ENCODE data around the gene LZTS2. TPM values are rescaled to one million over a fixed set of nuclear protein-coding genes. Genes with fewer than 3 reads are reported as not detected.
A peak's percentile ranks its signal among the peaks of the same experiment; 100 is the strongest.
"Not testable (repeated sequence)": the region's sequence is repeated elsewhere in the genome, so short reads cannot be mapped to it uniquely, and the experiment has no call there.

LZTS2 gene
- total RNA-seq, 2 donors from 2014 or later = 15.0 to 24.8 TPM

GRCh38 chr10:101021692-101022251, 22.2 kb downstream of the LZTS2 start:
- H3K4me1 Mint-ChIP-seq = no peaks in the 10 kb centered on the region
- H3K4me3 Mint-ChIP-seq = no peak overlapping the region
- H3K9me3 Mint-ChIP-seq = no peaks in the 10 kb centered on the region
- ATAC-seq (replicated peaks) = no peak
- H3K27me3 Mint-ChIP-seq = peaks cover 22% of the 10 kb centered on the region
- peak overlapping the region; percentile 73 for H3K27ac Mint-ChIP-seq
- no peaks in the 10 kb centered on the region for H3K36me3 Mint-ChIP-seq (ENCODE audit: low read depth)

- Mint-ChIP-seq H3K27me3 (peaks cover 13% of the 10 kb centered on the region), H3K36me3 (ENCODE audit: low read depth) (no peaks in the 10 kb centered on the region), H3K9me3 (no peaks in the 10 kb centered on the region), H3K4me1 (no peaks in the 10 kb centered on the region), H3K27ac (no peak overlapping the region), H3K4me3 (no peak overlapping the region)
- no peak for ATAC-seq (replicated peaks)
Measured at GRCh38 chr10:101022967-101023705, 23.5 kb downstream of the LZTS2 start.

GRCh38 chr10:101027106-101027720, 27.6 kb downstream of the LZTS2 start:
- no peak for ATAC-seq (replicated peaks)
- Mint-ChIP-seq H3K27me3 (no peaks in the 10 kb centered on the region), H3K4me3 (no peak overlapping the region), H3K27ac (no peak overlapping the region), H3K36me3 (ENCODE audit: low read depth) (peaks cover 10% of the 10 kb centered on the region), H3K4me1 (no peaks in the 10 kb centered on the region), H3K9me3 (no peaks in the 10 kb centered on the region)

GRCh38 chr10:101028446-101029337, 29.1 kb downstream of the LZTS2 start:
- no peak for ATAC-seq (replicated peaks)
- Mint-ChIP-seq H3K9me3 (no peaks in the 10 kb centered on the region), H3K4me3 (no peak overlapping the region), H3K27ac (no peak overlapping the region), H3K36me3 (ENCODE audit: low read depth) (peaks cover 23% of the 10 kb centered on the region), H3K4me1 (peaks cover 12% of the 10 kb centered on the region), H3K27me3 (no peaks in the 10 kb centered on the region)

- H3K4me1 Mint-ChIP-seq = peaks cover 13% of the 10 kb centered on the region
- no peak for ATAC-seq (replicated peaks)
- H3K36me3 Mint-ChIP-seq (ENCODE audit: low read depth) = peaks cover 30% of the 10 kb centered on the region
- H3K4me3 Mint-ChIP-seq = no peak overlapping the region
- H3K27ac Mint-ChIP-seq = no peak overlapping the region
- no peaks in the 10 kb centered on the region for H3K27me3 Mint-ChIP-seq
- H3K9me3 Mint-ChIP-seq = no peaks in the 10 kb centered on the region
Measured at GRCh38 chr10:101029520-101030295, 30.1 kb downstream of the LZTS2 start.

- peaks cover 39% of the 10 kb centered on the region for H3K36me3 Mint-ChIP-seq (ENCODE audit: low read depth)
- H3K4me1 Mint-ChIP-seq = peaks cover 13% of the 10 kb centered on the region
- H3K27me3 Mint-ChIP-seq = no peaks in the 10 kb centered on the region
- H3K4me3 Mint-ChIP-seq = peak overlapping the region; percentile 94
- no peak for ATAC-seq (replicated peaks)
- H3K27ac Mint-ChIP-seq = peak overlapping the region; percentile 94
- no peaks in the 10 kb centered on the region for H3K9me3 Mint-ChIP-seq
Measured at GRCh38 chr10:101030496-101031127, 31.0 kb downstream of the LZTS2 start.

- ATAC-seq (replicated peaks) = peak; percentile 78
- peaks cover 46% of the 10 kb centered on the region for H3K36me3 Mint-ChIP-seq (ENCODE audit: low read depth)
- peaks cover 13% of the 10 kb centered on the region for H3K4me1 Mint-ChIP-seq
- H3K27ac Mint-ChIP-seq = peak within 1 kb of the TSS; percentile 94
- no peaks in the 10 kb centered on the region for H3K27me3 Mint-ChIP-seq
- H3K9me3 Mint-ChIP-seq = no peaks in the 10 kb centered on the region
- peak within 1 kb of the TSS; percentile 94 for H3K4me3 Mint-ChIP-seq
Measured at GRCh38 chr10:101031128-101031795, 31.7 kb downstream of the LZTS2 start, which contains the start of the genes PDZD7 and SFXN3. Gene PDZD7, minus strand, starts transcription at chr10:101031129. Its CDS starts 910 bp downstream, at chr10:101030219. Gene SFXN3, plus strand, starts transcription at chr10:101031234. Its CDS starts 3,461 bp downstream, at chr10:101034695.

- ATAC-seq (replicated peaks) = peak; percentile 57
- peak overlapping the region; percentile 94 for H3K4me3 Mint-ChIP-seq
Measured at GRCh38 chr10:101031796-101032636, 32.4 kb downstream of the LZTS2 start.

GRCh38 chr10:101032637-101033224, 33.1 kb downstream of the LZTS2 start:
- H3K9me3 Mint-ChIP-seq = no peaks in the 10 kb centered on the region
- H3K4me1 Mint-ChIP-seq = peaks cover 13% of the 10 kb centered on the region
- peaks cover 60% of the 10 kb centered on the region for H3K36me3 Mint-ChIP-seq (ENCODE audit: low read depth)
- peak; percentile 74 for ATAC-seq (replicated peaks)
- H3K4me3 Mint-ChIP-seq = peak overlapping the region; percentile 94
- peak overlapping the region; percentile 94 for H3K27ac Mint-ChIP-seq
- H3K27me3 Mint-ChIP-seq = no peaks in the 10 kb centered on the region

More at GRCh38 chr10:101031796-101032636, 32.4 kb downstream of the LZTS2 start:
- H3K27ac Mint-ChIP-seq = peak overlapping the region; percentile 94
- peaks cover 53% of the 10 kb centered on the region for H3K36me3 Mint-ChIP-seq (ENCODE audit: low read depth)
- H3K27me3 Mint-ChIP-seq = no peaks in the 10 kb centered on the region
- H3K4me1 Mint-ChIP-seq = peaks cover 13% of the 10 kb centered on the region
- no peaks in the 10 kb centered on the region for H3K9me3 Mint-ChIP-seq

GRCh38 chr10:101033276-101033675, 33.7 kb downstream of the LZTS2 start:
- H3K4me3 Mint-ChIP-seq = peak overlapping the region; percentile 94
- ATAC-seq (replicated peaks) = no peak
- H3K9me3 Mint-ChIP-seq = no peaks in the 10 kb centered on the region
- peaks cover 66% of the 10 kb centered on the region for H3K36me3 Mint-ChIP-seq (ENCODE audit: low read depth)
- H3K27ac Mint-ChIP-seq = peak overlapping the region; percentile 94
- no peaks in the 10 kb centered on the region for H3K27me3 Mint-ChIP-seq
- H3K4me1 Mint-ChIP-seq = peaks cover 13% of the 10 kb centered on the region

- H3K27me3 Mint-ChIP-seq; ATAC-seq (replicated peaks); H3K9me3 Mint-ChIP-seq; H3K27ac Mint-ChIP-seq: not testable (repeated sequence)
- peak overlapping the region; percentile 94 for H3K4me3 Mint-ChIP-seq
- peaks cover 13% of the 10 kb centered on the region for H3K4me1 Mint-ChIP-seq
- peaks cover 73% of the 10 kb centered on the region for H3K36me3 Mint-ChIP-seq (ENCODE audit: low read depth)
Measured at GRCh38 chr10:101034404-101034803, 34.8 kb downstream of the LZTS2 start.

- H3K4me3 Mint-ChIP-seq = no peak overlapping the region
- no peaks in the 10 kb centered on the region for H3K27me3 Mint-ChIP-seq
- peaks cover 73% of the 10 kb centered on the region for H3K36me3 Mint-ChIP-seq (ENCODE audit: low read depth)
- peaks cover 13% of the 10 kb centered on the region for H3K4me1 Mint-ChIP-seq
- ATAC-seq (replicated peaks) = no peak
- no peaks in the 10 kb centered on the region for H3K9me3 Mint-ChIP-seq
- no peak overlapping the region for H3K27ac Mint-ChIP-seq
Measured at GRCh38 chr10:101035314-101035713, 35.7 kb downstream of the LZTS2 start.
